Measurements from ENCODE around the gene IL16.
"Not testable (repeated sequence)": the region's sequence is repeated elsewhere in the genome, so short reads cannot be mapped to it uniquely, and the experiment has no call there.

IL16 gene

GRCh38 chr15:81157195-81157938 lies 39.3 kb upstream of the IL16 start:
- Histone ChIP-seq H3K4me3 (ENCODE audit: low read depth, low read length) (no peak overlapping the region), H3K9me3 (no peaks in the 10 kb centered on the region), H3K4me1 (no peaks in the 10 kb centered on the region), H3K27me3 (no peaks in the 10 kb centered on the region), H3K36me3 (no peaks in the 10 kb centered on the region)
- no peak for TF ChIP-seq CTCF (IDR thresholded peaks at IDR 0.05; ENCODE audit: low read depth, low read length)
- DNase-seq, result no peak

DNA sequence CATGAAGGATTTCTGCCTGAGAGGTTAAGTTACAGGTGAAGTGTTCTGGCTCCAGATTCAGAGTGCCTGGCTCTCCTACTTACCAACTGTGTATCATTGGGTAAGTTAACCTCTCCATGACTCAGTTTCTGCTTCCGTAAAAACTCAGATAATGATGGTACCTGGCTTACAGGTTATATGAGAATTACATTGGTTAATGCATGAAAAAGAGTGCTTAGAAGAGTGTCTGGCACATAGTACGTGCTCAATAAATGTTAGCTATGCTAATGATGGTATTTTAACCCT lies 38.8 kb upstream of the IL16 start:
- H3K36me3 ChIP-seq, result no peaks in the 10 kb centered on the region
- no peaks in the 10 kb centered on the region for H3K4me1 ChIP-seq
- H3K9me3 ChIP-seq, result no peaks in the 10 kb centered on the region
- no peak overlapping the region for H3K4me3 ChIP-seq (ENCODE audit: low read depth, low read length)
- H3K27me3 ChIP-seq, result no peaks in the 10 kb centered on the region
- TF ChIP-seq CTCF (IDR thresholded peaks at IDR 0.05; ENCODE audit: low read depth, low read length), result no peak
- no peak for DNase-seq

DNA sequence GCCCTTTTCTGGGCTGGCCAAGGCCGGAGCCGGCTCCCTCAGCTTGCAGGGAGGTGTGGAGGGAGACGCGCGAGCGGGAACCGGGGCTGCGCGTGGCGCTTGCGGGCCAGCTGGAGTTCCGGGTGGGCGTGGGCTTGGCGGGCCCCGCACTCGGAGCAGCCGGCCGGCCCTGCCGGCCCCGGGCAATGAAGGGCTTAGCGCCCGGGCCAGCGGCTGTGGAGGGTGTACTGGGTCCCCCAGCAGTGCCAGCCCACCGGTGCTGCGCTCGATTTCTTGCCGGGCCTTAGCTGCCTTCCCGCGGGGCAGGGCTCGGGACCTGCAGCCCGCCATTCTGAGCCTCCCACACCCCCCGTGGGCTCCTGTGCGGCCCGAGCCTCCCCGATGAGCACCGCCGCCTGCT lies 38.1 kb upstream of the IL16 start:
- H3K4me1 ChIP-seq; H3K36me3 ChIP-seq; H3K27me3 ChIP-seq; H3K9me3 ChIP-seq; H3K4me3 ChIP-seq (ENCODE audit: low read depth, low read length); DNase-seq: not testable (repeated sequence)

DNA sequence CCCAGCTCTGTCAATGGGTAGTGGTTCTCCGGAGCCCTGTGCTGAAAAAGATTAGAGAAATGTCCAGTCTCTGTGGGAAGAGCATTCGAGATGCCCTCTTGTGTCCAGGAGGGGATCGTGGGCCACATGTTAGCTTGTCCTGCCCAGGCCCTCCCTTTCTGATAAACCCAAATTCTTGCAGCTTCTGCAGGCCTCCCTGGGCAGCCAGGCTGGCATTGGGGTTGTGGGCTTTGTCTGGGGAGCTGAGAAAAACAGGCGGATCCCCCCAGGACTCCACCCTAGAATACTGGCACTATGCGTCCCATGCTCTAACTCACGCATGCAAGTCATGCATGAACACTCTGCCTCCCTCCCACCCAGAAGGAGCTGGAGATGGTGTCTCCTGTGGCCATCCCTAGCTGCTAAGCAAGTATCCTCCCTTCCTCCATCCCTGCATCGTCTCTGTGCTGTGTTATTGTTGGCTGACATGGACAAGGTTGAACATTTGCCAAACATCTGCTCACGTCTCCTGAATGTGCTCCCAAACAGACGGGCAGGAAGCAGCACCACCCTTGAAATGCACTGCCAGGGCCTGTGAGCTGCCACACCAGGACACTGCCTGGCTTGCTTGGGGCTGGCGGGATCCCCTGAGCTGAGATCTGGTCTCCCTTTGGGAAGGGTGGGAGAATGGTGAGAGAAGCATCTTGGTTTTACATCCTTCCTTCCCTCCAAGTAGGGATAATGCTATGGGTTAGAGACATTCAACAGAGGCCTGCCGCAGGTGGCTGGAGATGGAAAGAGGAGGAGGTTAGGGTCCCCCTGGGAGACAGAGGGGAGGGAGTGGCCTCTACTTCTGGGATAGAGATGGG lies 36.1 kb upstream of the IL16 start:
- H3K27me3 ChIP-seq, result no peaks in the 10 kb centered on the region
- no peaks in the 10 kb centered on the region for H3K4me1 ChIP-seq
- H3K4me3 ChIP-seq (ENCODE audit: low read depth, low read length), result no peak overlapping the region
- no peaks in the 10 kb centered on the region for H3K9me3 ChIP-seq
- no peaks in the 10 kb centered on the region for H3K36me3 ChIP-seq
- DNase-seq, result peak; percentile 33
- no peak for TF ChIP-seq CTCF (IDR thresholded peaks at IDR 0.05; ENCODE audit: low read depth, low read length)

- H3K4me3 ChIP-seq (ENCODE audit: low read depth, low read length), result no peak overlapping the region
- no peaks in the 10 kb centered on the region for H3K27me3 ChIP-seq
- TF ChIP-seq CTCF (IDR thresholded peaks at IDR 0.05; ENCODE audit: low read depth, low read length), result no peak
- no peaks in the 10 kb centered on the region for H3K4me1 ChIP-seq
- H3K36me3 ChIP-seq, result no peaks in the 10 kb centered on the region
- DNase-seq, result no peak
- H3K9me3 ChIP-seq, result no peaks in the 10 kb centered on the region
Observed at GRCh38 chr15:81161160-81161673, 35.5 kb upstream of the IL16 start.

- no peaks in the 10 kb centered on the region for H3K27me3 ChIP-seq
- no peak for DNase-seq
Observed at GRCh38 chr15:81161851-81162250, 34.8 kb upstream of the IL16 start.

More at GRCh38 chr15:81161851-81162250, 34.8 kb upstream of the IL16 start:
- no peaks in the 10 kb centered on the region for H3K36me3 ChIP-seq
- no peaks in the 10 kb centered on the region for H3K9me3 ChIP-seq
- H3K4me1 ChIP-seq, result no peaks in the 10 kb centered on the region
- no peak for TF ChIP-seq CTCF (IDR thresholded peaks at IDR 0.05; ENCODE audit: low read depth, low read length)
- no peak overlapping the region for H3K4me3 ChIP-seq (ENCODE audit: low read depth, low read length)
